GM13976 (cell line): ENCODE results near the gene TGM4.

ENCODE experiments used
- DNase-seq: peaks from one replicate; pipeline ENCODE4 v3.0.0; 2012; ENCODE audit warnings: low spot score
- CTCF ChIP-seq: IDR thresholded peaks from 2 replicates; pipeline ENCODE4 v1.5.1; 2012; ENCODE audit warnings: borderline replicate concordance, mild to moderate bottlenecking; ENCODE audit not compliant: insufficient read depth; ENCODE audit errors: extremely low read depth, missing control alignments, control extremely low read depth
- in situ Hi-C: fragments of 300-500 bp; cut with MboI; formaldehyde crosslinking; loops from one replicate; pipeline ENCODE4 v1.12.0; 2022; ENCODE audit warnings: low sequenced_read_pairs, mixed read lengths, inconsistent platforms; ENCODE audit not compliant: unreplicated experiment

Gene TGM4

GRCh38 chr3:44962621-44963393 lies 88.4 kb downstream of the TGM4 start:
- DNase-seq: no peak
- in situ Hi-C loops: no loop called here
- no peak for TF ChIP-seq CTCF

GRCh38 chr3:44963571-44964325 lies 89.3 kb downstream of the TGM4 start:
- no peak for TF ChIP-seq CTCF
- DNase-seq: no peak
- in situ Hi-C loops: no loop called here
